Measurements from ENCODE around the gene RNF19B. TPM values are rescaled to one million over a fixed set of nuclear protein-coding genes. Genes with fewer than 3 reads are reported as not detected.

RNF19B gene, protein sequence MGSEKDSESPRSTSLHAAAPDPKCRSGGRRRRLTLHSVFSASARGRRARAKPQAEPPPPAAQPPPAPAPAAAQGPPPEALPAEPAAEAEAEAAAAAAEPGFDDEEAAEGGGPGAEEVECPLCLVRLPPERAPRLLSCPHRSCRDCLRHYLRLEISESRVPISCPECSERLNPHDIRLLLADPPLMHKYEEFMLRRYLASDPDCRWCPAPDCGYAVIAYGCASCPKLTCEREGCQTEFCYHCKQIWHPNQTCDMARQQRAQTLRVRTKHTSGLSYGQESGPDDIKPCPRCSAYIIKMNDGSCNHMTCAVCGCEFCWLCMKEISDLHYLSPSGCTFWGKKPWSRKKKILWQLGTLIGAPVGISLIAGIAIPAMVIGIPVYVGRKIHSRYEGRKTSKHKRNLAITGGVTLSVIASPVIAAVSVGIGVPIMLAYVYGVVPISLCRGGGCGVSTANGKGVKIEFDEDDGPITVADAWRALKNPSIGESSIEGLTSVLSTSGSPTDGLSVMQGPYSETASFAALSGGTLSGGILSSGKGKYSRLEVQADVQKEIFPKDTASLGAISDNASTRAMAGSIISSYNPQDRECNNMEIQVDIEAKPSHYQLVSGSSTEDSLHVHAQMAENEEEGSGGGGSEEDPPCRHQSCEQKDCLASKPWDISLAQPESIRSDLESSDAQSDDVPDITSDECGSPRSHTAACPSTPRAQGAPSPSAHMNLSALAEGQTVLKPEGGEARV
- polyA plus RNA-seq (2012; ENCODE audit: insufficient read depth, insufficient read length), result 10.3 TPM

DNA sequence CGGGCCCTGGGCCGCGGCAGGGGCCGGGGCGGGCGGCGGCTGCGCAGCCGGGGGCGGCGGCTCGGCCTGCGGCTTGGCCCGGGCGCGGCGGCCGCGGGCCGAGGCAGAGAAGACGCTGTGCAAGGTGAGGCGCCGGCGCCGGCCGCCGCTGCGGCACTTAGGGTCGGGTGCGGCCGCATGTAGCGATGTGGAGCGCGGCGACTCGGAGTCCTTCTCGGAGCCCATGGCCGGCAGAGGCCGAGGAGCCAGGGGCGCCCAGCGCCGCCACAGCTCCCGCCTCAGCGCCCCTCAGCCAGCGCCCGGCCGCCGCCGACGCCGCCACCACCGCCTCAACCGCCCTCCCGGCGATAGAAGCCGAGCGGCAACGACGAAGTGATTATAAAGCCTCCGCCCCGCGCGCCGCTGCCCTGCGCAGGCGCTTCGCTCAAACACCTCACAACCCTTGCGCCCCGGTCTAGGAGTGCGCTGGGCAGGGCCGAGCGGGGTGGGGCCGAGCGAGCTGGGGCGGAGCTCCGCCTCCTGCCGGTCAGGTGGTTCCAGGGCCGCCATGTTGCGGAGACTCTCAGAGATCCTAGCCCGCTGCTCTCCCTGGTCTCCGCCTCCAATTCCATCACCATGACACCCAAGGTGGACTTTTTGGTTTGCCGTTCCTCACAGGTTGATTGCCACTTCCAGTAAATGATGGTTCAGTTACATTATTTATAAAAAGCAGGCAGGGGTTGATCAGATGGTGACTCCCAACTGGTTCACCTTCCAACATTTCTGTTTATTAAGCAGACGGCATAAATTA is at the start of gene RNF19B:
Gene RNF19B, minus strand, starts transcription at position 349 of the 790 bp plus-strand sequence. Its CDS starts 124 bp downstream, at position 225.
- peak within 1 kb of the TSS; percentile 68 for H3K4me3 ChIP-seq (ENCODE audit: low read length)
- peak; percentile 89 for DNase-seq (ENCODE audit: low read depth, low spot score)

DNA sequence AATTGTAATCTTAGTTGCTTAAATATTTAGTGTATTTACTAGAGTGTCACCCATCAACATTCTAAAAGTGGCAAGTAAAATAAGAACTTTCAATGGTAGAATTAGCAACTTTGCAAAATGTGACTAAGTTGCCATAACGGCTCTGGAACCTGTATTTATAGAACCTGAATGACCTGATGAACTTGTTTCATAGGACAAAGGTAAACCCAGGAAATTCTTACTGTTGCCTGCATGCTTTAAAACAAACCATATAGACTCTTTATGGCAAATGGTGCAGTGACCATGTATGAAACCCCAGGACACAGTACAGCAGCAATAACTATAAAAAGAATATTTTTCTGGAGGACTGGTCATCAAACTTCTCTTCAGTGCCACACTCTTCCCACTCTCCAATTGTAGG is 49.2 kb upstream of the RNF19B start:
- H3K4me3 ChIP-seq (ENCODE audit: low read length), result no peak overlapping the region
- no peak for DNase-seq (ENCODE audit: low read depth, low spot score)

DNA sequence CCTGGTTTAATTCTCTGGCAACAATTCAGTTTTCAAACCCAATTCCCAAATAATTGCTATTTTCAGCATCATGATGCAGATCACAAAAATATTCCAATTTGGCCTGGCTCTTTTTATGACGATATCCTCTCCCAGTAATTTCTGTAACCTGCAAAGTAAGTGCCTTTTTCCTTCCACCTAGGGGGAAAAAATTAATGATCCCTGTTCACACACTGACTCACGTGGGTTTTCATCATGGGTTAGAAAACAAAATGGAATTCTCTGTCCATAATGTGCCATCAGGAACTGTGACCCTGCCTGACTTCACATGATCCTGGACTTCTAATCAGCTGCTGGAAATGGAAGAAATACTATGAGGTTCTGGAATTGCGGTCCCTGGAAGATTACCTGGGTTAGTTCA is 47.6 kb upstream of the RNF19B start:
- DNase-seq (ENCODE audit: low read depth, low spot score), result no peak
- no peak overlapping the region for H3K4me3 ChIP-seq (ENCODE audit: low read length)

DNA sequence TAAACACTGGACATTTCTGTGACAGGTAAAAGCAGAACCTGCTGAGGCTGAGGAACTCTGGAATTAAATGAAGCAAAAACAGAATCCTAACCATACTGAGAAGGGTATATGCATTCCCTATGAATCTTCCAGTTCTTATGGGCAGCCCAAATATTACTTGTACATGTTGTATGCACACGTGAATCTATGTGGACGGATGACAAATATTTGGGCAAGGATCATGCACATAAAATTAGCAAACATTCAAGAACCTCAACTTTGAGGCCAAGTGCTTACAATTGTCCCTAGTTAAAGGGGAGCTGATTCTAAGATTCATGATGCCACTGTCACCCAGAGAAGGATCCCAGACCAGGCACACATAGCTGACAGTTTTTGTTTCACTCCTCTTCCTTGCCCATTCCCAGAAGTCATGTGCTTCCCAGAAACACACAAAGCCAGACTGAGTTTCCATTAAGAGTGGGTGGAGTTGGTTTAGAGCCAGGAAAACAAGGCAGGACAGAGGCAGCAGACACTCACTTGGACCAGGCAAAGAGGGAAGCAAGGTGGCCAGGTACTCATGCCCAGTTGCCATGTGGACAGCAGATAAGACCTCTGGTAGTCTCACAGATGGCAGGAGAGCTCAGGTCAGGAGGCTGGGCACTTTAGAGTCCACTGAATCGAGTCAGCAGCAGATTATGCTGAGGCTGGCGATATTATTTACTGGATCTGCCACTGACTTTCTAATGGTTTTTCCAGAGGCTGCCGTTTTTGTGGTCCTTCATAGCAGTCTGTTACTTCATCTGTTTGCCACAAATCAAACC is 46.5 kb upstream of the RNF19B start:
- no peak for DNase-seq (ENCODE audit: low read depth, low spot score)
- no peak overlapping the region for H3K4me3 ChIP-seq (ENCODE audit: low read length)

DNA sequence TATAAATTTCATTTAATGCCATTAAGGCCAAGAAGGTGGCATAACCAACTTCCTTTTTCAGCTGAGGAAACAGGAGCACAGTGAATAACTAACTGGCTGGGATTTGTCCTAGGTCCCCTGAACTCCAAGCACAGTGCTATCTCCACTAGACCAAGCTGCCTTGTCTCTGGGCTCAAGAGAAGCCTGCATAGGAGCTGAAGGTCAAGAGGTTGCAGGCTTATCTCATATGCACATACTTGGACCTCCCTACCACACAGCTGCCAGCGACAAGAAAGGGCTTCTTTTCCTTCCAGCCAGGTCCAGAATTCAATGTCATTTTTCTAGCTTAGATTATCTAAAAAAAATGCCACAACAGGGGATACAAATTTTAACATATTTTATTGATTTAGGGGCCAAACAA is 45.0 kb upstream of the RNF19B start:
- no peak overlapping the region for H3K4me3 ChIP-seq (ENCODE audit: low read length)
- DNase-seq (ENCODE audit: low read depth, low spot score), result no peak

DNA sequence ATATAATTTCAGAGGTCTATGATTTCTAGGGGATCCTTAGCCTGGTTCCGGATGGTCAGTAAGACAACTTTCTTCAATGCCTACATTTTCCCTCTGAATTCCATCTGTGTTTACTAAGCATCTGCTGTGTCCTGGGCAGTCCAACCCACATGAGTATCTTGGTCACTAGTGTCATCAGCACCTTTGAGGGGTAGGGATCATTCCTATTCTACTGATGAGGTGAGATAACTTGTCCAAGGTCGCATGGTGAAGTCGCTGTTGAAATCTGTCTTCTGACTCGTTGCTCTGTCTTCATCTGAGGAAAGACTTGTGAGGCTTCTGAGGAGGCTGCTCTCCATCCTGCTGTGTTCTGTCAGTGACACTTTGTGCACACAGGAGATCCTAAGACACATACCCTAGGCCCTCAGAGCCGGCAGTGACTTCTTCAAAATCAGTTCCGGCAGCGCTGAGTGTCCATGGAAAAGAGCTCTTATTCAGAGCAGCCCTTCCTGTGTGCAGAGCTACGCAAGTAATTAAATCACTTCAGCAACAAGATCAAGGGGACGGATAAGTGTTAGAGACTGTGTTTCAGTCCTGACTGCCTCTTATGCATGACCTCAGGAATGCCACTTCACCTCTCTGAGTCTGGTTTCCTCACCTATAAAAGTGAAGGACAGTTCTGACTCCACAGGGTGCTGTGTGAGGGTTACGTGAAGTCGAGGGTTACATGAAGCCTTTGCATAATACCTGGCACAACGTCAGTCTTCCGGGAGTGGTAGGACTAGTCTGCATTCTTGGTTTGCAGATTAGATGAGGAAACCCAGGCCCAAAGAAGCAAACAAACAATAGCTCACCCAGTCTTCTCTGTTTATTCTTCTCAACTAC is 43.7 kb upstream of the RNF19B start:
- no peak for DNase-seq (ENCODE audit: low read depth, low spot score)
- no peak overlapping the region for H3K4me3 ChIP-seq (ENCODE audit: low read length)

DNA sequence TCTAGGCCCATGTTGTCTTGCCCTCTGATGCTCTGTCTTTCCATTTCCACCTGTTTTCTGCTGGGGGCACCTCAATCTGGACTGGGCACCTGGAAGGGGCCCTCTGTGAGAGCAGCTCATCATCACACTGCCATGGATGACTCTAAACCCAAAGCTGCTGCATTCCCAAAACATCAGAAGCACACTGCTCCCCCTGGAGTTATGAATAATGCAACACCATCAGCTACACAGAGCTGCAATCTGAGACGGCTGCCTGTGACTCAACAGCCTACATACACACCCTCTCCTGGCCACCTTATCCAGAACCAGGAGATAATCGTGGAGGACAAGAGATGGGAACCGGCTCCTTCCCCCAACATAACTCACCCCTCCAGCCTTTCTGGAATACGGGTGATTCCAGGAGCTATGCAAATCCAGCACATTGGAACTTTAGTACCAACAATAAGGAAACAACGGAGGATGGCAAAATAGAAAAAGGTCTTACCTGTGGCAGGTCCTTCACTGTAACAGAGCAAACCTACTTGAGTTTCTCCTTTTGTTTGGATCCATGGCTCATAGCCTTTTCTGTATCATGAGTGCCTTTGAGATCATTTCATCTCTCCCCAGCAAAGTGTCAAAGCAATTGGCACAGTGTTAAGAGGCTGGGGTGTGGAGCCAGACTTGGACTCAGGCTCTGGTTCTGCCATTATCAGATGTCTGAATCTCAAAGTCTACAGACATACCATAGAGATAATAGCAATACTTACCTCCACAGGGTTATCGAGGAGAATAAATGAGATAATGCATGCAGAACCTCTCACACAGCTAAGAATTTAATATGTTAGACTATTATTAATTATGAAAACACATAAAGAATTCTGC is 42.8 kb upstream of the RNF19B start:
- no peak for DNase-seq (ENCODE audit: low read depth, low spot score)
- H3K4me3 ChIP-seq (ENCODE audit: low read length), result no peak overlapping the region

DNA sequence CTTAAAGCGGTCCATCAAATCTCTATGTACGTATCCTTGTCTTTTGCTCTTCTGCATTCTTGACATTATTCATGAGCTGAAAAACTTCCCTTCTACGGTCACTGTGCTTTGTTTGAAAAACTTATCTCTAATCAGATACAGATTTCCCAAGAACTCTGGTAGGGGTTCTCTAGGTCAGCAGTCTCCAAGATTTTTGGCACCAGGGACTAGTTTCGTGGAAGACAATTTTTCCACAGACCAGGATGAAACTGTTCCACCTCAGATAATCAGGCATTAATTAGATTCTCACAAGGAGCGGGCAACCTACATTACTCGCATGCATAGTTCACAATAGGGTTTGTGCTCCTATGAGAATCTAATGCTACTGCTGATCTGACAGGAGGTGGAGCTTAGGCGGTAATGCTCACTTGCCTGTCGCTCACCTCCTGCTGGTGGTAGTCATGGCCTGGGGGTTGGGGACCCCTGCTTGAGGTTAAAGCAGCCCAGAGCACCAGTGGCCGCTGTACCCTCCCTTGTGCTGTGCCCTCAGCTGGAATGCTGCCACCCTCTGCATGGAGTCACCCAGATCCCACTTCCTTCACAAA is 41.3 kb upstream of the RNF19B start:
- no peak overlapping the region for H3K4me3 ChIP-seq (ENCODE audit: low read length)
- no peak for DNase-seq (ENCODE audit: low read depth, low spot score)

DNA sequence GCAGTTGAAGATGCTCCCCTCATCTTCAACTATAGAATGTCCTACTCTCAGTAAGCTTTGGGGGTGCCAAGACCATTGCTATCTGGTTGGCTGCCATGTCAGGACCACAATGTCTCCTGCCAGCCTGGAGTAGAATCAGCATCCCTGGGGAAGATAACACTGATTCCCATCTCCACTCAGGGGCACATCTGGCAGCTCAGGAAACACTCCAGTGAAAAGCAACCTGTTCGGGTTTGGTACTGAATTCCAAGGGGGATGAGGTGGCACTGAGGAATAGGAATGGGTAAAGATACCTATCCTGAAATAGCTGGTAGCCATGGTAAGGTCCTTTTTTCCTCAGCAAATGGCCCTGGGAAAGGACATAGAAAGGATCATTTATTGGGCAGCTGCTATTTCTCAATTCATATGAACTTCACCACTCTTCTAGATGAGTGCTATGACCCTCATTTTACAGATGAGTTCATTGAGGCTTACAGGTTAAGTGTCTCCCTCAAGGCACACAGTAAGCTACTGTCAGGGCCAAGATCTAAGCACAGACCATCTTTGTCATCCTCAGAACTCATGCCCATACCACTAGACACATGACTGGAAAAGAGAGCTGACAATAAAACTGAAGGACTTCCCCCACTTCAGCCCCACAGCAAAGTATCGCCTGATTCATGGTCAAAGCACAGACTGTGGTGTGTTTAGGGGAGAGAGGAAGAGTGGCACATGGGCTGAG is 40.7 kb upstream of the RNF19B start:
- DNase-seq (ENCODE audit: low read depth, low spot score), result no peak

DNA sequence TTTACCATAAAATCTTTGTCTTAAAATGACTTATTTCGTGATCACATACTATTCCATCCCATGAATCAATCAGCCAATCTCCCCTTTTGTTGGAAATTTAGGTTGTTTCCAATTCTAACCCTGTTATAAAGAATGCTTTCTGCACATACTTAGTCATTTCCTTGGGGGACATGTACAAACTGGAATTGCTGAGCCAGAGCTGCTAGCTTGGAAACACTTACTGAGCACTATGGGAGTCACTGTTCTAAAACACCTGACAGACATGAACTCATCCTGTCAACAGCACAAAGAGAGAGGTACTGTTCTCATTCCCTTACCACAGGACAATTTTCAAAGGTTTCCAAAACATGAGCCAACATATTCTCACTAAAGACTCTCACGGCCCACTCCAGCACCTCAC is 40.0 kb upstream of the RNF19B start:
- no peak overlapping the region for H3K4me3 ChIP-seq (ENCODE audit: low read length)
- no peak for DNase-seq (ENCODE audit: low read depth, low spot score)

More for the DNA sequence above, 40.7 kb upstream of the RNF19B start:
- H3K4me3 ChIP-seq (ENCODE audit: low read length), result no peak overlapping the region

DNA sequence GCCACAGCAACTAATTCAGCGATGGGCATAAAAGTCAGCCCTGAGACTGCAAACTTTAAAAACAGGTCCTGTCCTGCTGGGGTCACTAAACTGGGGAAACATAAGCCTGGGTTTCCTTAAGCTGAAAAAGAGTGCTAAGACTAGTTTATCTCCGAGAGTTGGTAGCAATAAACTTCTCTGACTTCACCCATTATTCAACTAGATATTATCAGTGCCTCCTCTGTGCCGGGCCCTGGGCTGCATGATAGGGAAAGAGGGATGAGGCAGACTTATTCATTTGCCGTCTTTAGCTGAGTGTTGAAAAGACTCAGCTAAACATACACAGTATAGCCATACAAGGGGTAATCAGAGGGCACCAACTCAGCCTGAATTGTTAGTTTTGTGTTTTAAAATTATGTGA is 39.0 kb upstream of the RNF19B start:
- no peak overlapping the region for H3K4me3 ChIP-seq (ENCODE audit: low read length)
- no peak for DNase-seq (ENCODE audit: low read depth, low spot score)

DNA sequence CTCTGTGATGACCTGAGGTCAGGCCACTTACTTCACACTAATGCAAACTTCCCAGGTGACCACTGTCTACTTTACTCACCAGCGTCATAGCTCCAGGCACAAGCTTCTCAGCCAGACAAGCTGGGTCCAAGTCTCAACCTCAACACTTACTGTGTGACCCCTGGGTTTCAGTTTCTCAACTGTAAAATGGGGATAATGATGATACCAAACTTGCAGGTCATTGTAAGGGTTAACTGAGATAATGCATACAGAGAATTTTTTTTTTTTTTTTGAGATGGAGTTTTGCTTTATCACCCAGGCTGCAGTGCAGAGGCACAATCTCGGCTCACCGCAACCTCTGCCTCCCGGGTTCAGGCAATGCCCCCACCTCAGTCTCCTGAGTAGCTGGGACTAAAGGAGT is 37.4 kb upstream of the RNF19B start:
- no peak overlapping the region for H3K4me3 ChIP-seq (ENCODE audit: low read length)
- no peak for DNase-seq (ENCODE audit: low read depth, low spot score)

DNA sequence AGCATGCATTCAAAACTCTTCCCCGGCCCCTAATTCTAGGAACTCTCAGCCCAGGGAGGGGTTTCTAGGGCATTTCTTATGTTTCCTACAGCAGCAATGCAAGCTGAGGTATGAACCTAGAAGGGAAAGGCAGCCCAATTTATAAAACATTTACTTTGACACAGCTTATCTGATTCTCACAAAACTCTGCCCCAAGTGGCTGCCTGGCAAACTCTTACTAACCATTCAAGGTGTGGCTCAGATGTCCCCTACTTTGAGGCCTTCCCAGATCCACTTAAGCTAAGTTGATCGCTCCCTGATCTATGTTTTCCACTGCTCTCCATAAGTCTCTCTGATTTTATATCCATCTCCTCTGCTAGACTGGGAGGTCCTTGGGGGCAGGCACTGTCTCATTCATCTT is 36.7 kb upstream of the RNF19B start:
- no peak for DNase-seq (ENCODE audit: low read depth, low spot score)
- H3K4me3 ChIP-seq (ENCODE audit: low read length), result no peak overlapping the region

DNA sequence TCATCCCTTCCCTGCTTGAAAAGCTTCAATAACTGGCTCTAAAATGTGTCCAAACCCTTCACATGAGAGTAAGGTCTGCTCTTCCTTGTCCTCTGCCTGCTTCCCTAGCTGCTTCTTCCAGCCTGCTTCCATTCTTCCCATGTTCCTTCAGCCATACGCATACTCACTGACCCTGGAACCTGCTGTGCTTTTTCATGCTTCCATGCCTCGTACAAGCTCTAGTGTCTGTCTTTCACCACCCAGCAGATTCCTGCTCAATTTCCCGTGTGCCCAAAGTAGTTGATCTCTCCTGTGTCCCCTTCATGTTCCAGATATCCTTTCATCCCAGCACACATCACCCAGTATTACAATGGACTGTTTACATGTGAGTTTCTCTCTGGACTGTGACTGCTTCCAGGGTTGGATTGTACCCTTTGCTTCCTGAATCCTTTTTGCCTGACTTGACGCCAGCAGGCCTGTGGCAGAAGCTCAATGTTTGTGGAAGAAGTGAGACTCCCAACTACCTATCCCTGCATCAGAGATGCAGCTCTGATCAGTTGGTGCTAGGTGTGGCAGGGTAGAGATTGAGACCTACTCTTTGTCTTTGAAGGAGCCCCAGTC is 35.9 kb upstream of the RNF19B start:
- no peak overlapping the region for H3K4me3 ChIP-seq (ENCODE audit: low read length)
- no peak for DNase-seq (ENCODE audit: low read depth, low spot score)

DNA sequence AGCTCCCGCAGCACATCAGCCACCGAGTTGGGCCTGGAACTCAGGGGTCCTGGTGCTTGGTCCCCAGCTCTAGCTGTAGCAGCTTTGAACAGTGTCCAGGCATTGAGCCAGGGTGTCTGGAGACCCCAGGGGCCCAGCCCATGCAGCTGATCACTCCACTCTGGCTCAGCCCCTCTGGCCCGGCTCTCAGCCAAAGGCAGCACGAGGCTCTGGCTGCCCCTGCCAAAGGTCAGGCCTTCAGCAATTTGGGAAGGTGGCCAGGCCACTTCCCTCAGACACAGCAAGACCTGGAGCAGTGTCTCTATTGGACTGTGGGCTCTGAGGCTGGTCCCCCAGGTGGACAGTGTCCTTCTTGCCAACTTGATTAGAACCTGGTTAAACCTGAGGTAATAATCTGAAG is 34.4 kb upstream of the RNF19B start:
- H3K4me3 ChIP-seq (ENCODE audit: low read length), result no peak overlapping the region

DNA sequence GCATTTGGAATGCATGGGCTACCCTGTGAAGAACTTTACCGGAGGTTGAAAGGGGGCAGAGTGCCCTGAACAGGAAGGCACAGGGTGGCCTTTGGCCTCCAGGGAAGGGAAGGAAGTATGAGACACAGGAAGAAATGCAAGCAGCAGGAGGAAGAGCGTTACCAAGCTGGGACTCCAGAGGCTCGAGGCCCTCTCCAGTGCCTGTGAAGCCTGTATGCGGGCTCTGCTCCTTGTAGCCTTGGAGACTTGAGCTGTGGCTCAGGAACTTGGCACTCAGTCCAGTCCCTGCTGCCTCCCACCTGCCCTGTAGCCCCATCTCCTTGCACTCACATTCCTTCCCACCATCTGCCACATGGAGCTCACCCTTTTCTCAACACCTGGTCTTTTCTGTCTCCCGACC is 33.5 kb upstream of the RNF19B start:
- no peak for DNase-seq (ENCODE audit: low read depth, low spot score)
- no peak overlapping the region for H3K4me3 ChIP-seq (ENCODE audit: low read length)

More for the DNA sequence above, 34.4 kb upstream of the RNF19B start:
- no peak for DNase-seq (ENCODE audit: low read depth, low spot score)
